HEK293T (cell line): ENCODE results near the gene MTMR3.

Source experiments
- CTCF ChIA-PET: fragments of 350-600 bp; formaldehyde crosslinking; extraction: SDS; loops from one replicate; lab custom pipeline; 2021; ENCODE audit warnings: antibody characterized with exemption, inconsistent platforms; lab: Yijun Ruan, JAX
- POLR2A ChIA-PET: fragments of 350-600 bp; formaldehyde crosslinking; extraction: SDS; loops from one replicate; lab custom pipeline; 2020; ENCODE audit warnings: antibody characterized with exemption, inconsistent platforms; lab: Yijun Ruan, JAX
- DNase-seq: peaks from one replicate; pipeline ENCODE4 v3.0.0; 2012; ENCODE audit warnings: mixed read lengths; ENCODE audit errors: extremely low spot score
- ARNT ChIP-seq: fragments of 450-650 bp; IDR thresholded peaks from 2 replicates; pipeline ENCODE4 v1.6.1; 2017; ENCODE audit warnings: mild to moderate bottlenecking
- BHLHE40 ChIP-seq: fragments of 450-650 bp; IDR thresholded peaks from 2 replicates; pipeline ENCODE4 v1.6.1; 2016; ENCODE audit warnings: mild to moderate bottlenecking, moderate library complexity, borderline replicate concordance
- CTBP1 ChIP-seq: fragments of 450-650 bp; IDR thresholded peaks from 2 replicates; pipeline ENCODE4 v1.6.1; 2016; ENCODE audit warnings: borderline replicate concordance
- ELF4 ChIP-seq: fragments of 450-650 bp; IDR thresholded peaks from 2 replicates; pipeline ENCODE4 v1.6.1; 2017; ENCODE audit warnings: antibody characterized with exemption
- FOXA1 ChIP-seq: fragments of 450-650 bp; IDR thresholded peaks from 2 replicates; pipeline ENCODE4 v1.6.1; 2016; ENCODE audit warnings: mild to moderate bottlenecking
- FOXK2 ChIP-seq: fragments of 450-650 bp; IDR thresholded peaks from 2 replicates; pipeline ENCODE4 v1.6.1; 2016; ENCODE audit warnings: mild to moderate bottlenecking
- FOXM1 ChIP-seq: fragments of 450-650 bp; IDR thresholded peaks from 2 replicates; pipeline ENCODE4 v1.6.1; 2017; ENCODE audit warnings: mild to moderate bottlenecking, borderline replicate concordance
- HDGF ChIP-seq: fragments of 450-650 bp; IDR thresholded peaks from 2 replicates; pipeline ENCODE4 v1.6.1; 2017; ENCODE audit warnings: antibody characterized with exemption, borderline replicate concordance
- L3MBTL2 ChIP-seq: fragments of 450-650 bp; conservative IDR thresholded peaks from 2 replicates; pipeline ENCODE4 v1.6.1; 2016; ENCODE audit warnings: mild to moderate bottlenecking
- LEF1 ChIP-seq: fragments of 450-650 bp; IDR thresholded peaks from 2 replicates; pipeline ENCODE4 v1.6.1; 2017; ENCODE audit warnings: mild to moderate bottlenecking, borderline replicate concordance
- NFRKB ChIP-seq: fragments of 450-650 bp; IDR thresholded peaks from 2 replicates; pipeline ENCODE4 v1.6.1; 2016; ENCODE audit warnings: mild to moderate bottlenecking, moderate library complexity
- SP1 ChIP-seq: fragments of 450-650 bp; IDR thresholded peaks from 2 replicates; pipeline ENCODE4 v1.6.1; 2017
- SUZ12 ChIP-seq: fragments of 450-650 bp; IDR thresholded peaks from 2 replicates; pipeline ENCODE4 v1.6.1; 2016; ENCODE audit warnings: mild to moderate bottlenecking
- TARDBP ChIP-seq: fragments of 450-650 bp; IDR thresholded peaks from 2 replicates; pipeline ENCODE4 v1.6.1; 2016
- ZNF384 ChIP-seq: fragments of 450-650 bp; IDR thresholded peaks from 2 replicates; pipeline ENCODE4 v1.6.1; 2016
- TF ChIP-seq, protein P1 (sequence below): fragments of 450-650 bp; IDR thresholded peaks from 2 replicates; pipeline ENCODE4 v1.6.1; 2016

Gene MTMR3

DNA sequence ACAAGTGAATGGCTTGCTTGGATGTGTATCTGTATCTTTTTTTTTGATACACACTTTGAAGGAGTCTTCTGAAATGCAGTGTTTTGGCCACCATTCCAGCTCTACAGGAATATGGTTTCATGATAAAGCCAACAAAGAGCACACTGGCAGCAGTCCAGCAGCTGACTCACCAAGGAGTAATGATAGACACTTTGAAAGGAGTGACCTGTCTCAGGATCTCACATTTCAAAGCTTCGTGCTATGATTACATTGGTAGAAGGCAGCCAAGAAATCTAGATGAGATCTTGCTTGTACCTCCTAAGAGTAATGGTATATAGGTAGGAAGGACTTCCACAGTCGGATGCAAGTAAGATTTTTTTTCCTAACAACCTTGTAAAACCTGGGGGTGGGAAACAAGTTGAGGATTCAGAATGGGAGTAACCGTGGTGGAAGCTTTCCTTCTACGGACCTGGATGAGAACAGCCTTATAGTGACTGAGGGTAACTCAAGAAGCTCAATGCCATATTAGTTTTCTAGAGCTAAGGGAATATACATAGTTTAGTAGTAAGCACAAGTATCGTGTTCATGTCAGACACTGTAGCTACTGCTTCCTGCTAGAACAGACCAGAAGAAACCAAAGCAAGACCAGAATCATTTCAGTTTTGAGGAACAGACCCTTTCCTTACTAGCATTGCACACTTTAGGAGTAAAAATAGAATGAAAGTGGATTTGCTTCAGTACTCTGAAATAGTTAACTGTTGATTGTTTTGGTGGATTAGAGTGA is 25.0 kb downstream of the MTMR3 start:
- TF ChIP-seq, protein P1, sequence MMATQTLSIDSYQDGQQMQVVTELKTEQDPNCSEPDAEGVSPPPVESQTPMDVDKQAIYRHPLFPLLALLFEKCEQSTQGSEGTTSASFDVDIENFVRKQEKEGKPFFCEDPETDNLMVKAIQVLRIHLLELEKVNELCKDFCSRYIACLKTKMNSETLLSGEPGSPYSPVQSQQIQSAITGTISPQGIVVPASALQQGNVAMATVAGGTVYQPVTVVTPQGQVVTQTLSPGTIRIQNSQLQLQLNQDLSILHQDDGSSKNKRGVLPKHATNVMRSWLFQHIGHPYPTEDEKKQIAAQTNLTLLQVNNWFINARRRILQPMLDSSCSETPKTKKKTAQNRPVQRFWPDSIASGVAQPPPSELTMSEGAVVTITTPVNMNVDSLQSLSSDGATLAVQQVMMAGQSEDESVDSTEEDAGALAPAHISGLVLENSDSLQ, result peak; percentile 97
- TF ChIP-seq ZNF384, result no peak
- TF ChIP-seq ARNT, result peak; percentile 87
- DNase-seq, result peak; percentile 81
- ChIA-PET POLR2A (interaction anchor here (0.9 to 1.6 kb wide), 3 partner anchors 25 to 141 kb away, joined by 4 to 7 read pairs (median 4); partner anchors contain the start of genes UQCR10 and ZMAT5), CTCF (interaction anchor here (0.7 to 1.2 kb wide), 4 partner anchors 8 to 395 kb away, joined by 3 to 5 read pairs (median 3); no protein-coding TSS in a partner anchor)

- ChIA-PET POLR2A (interaction anchor here (1.0 kb wide), 1 partner anchor 29 kb away, joined by 4 read pairs; no protein-coding TSS in a partner anchor), CTCF (no interaction called here)
- no peak for DNase-seq
- TF ChIP-seq, protein P1, result no peak
- no peak for TF ChIP-seq LEF1
These were observed 29.2 kb downstream of the MTMR3 start for GRCh38 chr22:29912141-29912540.

GRCh38 chr22:29912605-29913398 is 29.8 kb downstream of the MTMR3 start:
- ChIA-PET CTCF (no interaction called here), POLR2A (interaction anchor here (1.0 kb wide), 1 partner anchor 29 kb away, joined by 4 read pairs; no protein-coding TSS in a partner anchor)
- DNase-seq, result no peak
- TF ChIP-seq BHLHE40, result no peak
- TF ChIP-seq CTBP1, result no peak
- no peak for TF ChIP-seq ZNF384
- TF ChIP-seq SP1, result no peak

DNA sequence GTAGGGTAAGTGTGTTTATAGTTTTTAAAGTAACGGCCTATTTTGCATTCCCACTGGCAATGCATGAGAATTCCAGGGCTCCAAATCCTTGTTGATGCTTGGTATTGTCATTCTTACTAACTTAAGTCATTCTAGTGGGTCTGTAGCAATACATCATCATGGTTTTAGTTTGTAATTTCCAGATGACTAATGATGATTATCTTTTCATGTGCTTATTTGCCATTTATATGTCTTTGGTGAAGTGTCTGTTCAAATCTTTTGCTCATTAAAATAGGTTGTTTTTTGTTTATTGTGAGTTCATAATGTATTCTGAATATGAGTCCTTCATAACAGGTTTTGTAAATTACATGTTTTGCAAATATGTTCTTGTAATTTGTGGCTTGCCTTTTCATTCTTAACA is 31.2 kb downstream of the MTMR3 start:
- CTCF ChIA-PET, result no interaction called here
- DNase-seq, result no peak
- POLR2A ChIA-PET, result no interaction called here
- TF ChIP-seq CTBP1 (no peak), HDGF (no peak)
- TF ChIP-seq, protein P1, result peak; percentile 37; the same call in 1 of the 2 replicates

- POLR2A ChIA-PET, result no interaction called here
- CTCF ChIA-PET, result no interaction called here
- no peak for DNase-seq
- no peak for TF ChIP-seq LEF1
- TF ChIP-seq SP1, result no peak
- TF ChIP-seq, protein P1, result no peak
- no peak for TF ChIP-seq HDGF
- no peak for TF ChIP-seq CTBP1
- no peak for TF ChIP-seq BHLHE40
- no peak for TF ChIP-seq ARNT
- TF ChIP-seq FOXK2, result no peak
- TF ChIP-seq ZNF384, result no peak
- no peak for TF ChIP-seq ELF4
- no peak for TF ChIP-seq L3MBTL2
- TF ChIP-seq TARDBP, result no peak
- no peak for TF ChIP-seq FOXA1
- no peak for TF ChIP-seq NFRKB
- TF ChIP-seq SUZ12, result no peak
- no peak for TF ChIP-seq FOXM1
These were observed 32.1 kb downstream of the MTMR3 start for GRCh38 chr22:29914991-29915533.

DNA sequence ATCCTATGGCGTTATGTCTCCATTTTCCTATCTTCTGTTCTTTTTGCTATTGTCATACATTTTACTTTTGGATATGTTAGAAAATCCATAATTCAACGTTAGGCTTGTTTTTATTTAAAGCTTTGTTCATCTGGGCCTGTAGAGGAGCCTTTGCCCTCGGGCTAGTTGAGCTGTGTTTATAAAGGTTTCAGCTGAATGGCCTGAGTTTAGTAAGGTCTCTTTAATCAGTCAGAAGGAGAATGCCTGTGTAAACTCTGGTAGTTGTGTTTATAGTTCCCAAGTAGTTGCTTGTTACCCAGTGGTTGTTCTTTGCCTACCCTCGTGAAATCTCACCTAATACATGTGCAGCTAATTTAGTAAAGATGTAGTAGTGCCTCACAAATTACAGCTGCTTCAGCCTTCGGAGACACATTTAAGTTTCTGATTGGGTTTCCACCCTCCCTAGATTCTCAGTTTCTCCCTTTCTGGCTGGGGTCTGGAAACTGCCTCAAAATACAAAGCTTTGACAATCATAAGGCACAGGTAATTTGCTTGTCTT is 33.1 kb downstream of the MTMR3 start:
- ChIA-PET POLR2A (no interaction called here), CTCF (interaction anchor here (1.1 kb wide), 1 partner anchor 8 kb away, joined by 5 read pairs; no protein-coding TSS in a partner anchor)
- TF ChIP-seq L3MBTL2 (peak; percentile 59; the same call in 1 of the 2 replicates), ELF4 (no peak), TARDBP (no peak)
- DNase-seq, result peak; percentile 26
